Limb (tissue), 2 donors: ENCODE results near the gene ZNF215.
"Not testable (repeated sequence)": the region's sequence is repeated elsewhere in the genome, so short reads cannot be mapped to it uniquely, and the experiment has no call there.

Experiments
- DNase-seq, 2 donors: peaks; one replicate each; pipeline ENCODE4 v3.0.0-alpha.2; 2016; ENCODE audit errors: extremely low spot score in 2 of 2

Gene ZNF215

GRCh38 chr11:6932145-6932544 is 5.9 kb downstream of the ZNF215 start:
- no peak for DNase-seq

- no peak for DNase-seq
Measured at GRCh38 chr11:6941970-6942369, 15.7 kb downstream of the ZNF215 start.

GRCh38 chr11:6943131-6943530 is 16.9 kb downstream of the ZNF215 start:
- DNase-seq, result no peak

GRCh38 chr11:6954248-6954647 is 28.0 kb downstream of the ZNF215 start:
- not testable (repeated sequence) for DNase-seq

- DNase-seq, result no peak
Measured at GRCh38 chr11:6962141-6962540, 35.9 kb downstream of the ZNF215 start.

GRCh38 chr11:6962673-6963072 is 36.4 kb downstream of the ZNF215 start:
- DNase-seq, result no peak

- no peak for DNase-seq
Measured at GRCh38 chr11:6968816-6969215, 42.6 kb downstream of the ZNF215 start.

GRCh38 chr11:6969854-6970253 is 43.6 kb downstream of the ZNF215 start:
- not testable (repeated sequence) for DNase-seq

- DNase-seq, result no peak
Measured at GRCh38 chr11:6979365-6979764, 53.1 kb downstream of the ZNF215 start.

GRCh38 chr11:6986487-6986886 is 60.3 kb downstream of the ZNF215 start:
- no peak for DNase-seq

- DNase-seq, result no peak
Measured at GRCh38 chr11:6988506-6988905, 62.3 kb downstream of the ZNF215 start.

- DNase-seq, result no peak
Measured at GRCh38 chr11:6991227-6991626, 65.0 kb downstream of the ZNF215 start.

- DNase-seq, result no peak
Measured at GRCh38 chr11:6992026-6992425, 65.8 kb downstream of the ZNF215 start.

- DNase-seq, result peak in 1 of 2 donors; percentile 55
Measured at GRCh38 chr11:6992457-6993417, 66.5 kb downstream of the ZNF215 start.

GRCh38 chr11:6995703-6996102 is 69.5 kb downstream of the ZNF215 start:
- no peak for DNase-seq

GRCh38 chr11:7004482-7004881 is 78.3 kb downstream of the ZNF215 start:
- DNase-seq, result no peak
